PC-3 (cell line): ENCODE results near the gene GLRX5. TPM values are rescaled to one million over a fixed set of nuclear protein-coding genes. Genes with fewer than 3 reads are reported as not detected.

Experiments
- ATAC-seq: fragments of 200-7000 bp; cut with Tn5 transposase; 2 replicates; pipeline ENCODE4 v1.9.1; 2020; ENCODE audit warnings: mild to moderate bottlenecking, moderate library complexity
- BruUV-seq: library from RNA; stranded (reverse); fragments of 400-500 nt; replicated peaks from 2 replicates; lab custom pipeline; 2021; lab: Mats Ljungman, UMichigan
- CTCF ChIA-PET: fragments of 300-600 bp; sonication (Branson Sonifier 250); formaldehyde crosslinking; loops from one replicate; lab custom pipeline; 2022; ENCODE audit warnings: antibody characterized with exemption; lab: Charles Lee
- POLR2A ChIA-PET: fragments of 300-600 bp; sonication (Branson Sonifier 250); formaldehyde crosslinking; loops from one replicate; lab custom pipeline; 2022; ENCODE audit warnings: antibody characterized with exemption; ENCODE audit not compliant: unreplicated experiment; lab: Charles Lee
- DNase-seq: peaks from one replicate; pipeline ENCODE4 v3.0.0-alpha.2; 2015
- H2AFZ ChIP-seq: fragments of 300-600 bp; sonication (generic); 2 replicates; pipeline ENCODE4 v1.6.0; 2016; ENCODE audit warnings: antibody characterized with exemption, low read length
- H3F3A ChIP-seq: fragments of 300-600 bp; sonication (generic); one replicate; pipeline ENCODE4 v1.6.0; 2017; ENCODE audit warnings: antibody characterized with exemption, low read length, control low read depth, mild to moderate bottlenecking; ENCODE audit not compliant: unreplicated experiment
- H3K27ac ChIP-seq: fragments of 300-600 bp; sonication (generic); 2 replicates; pipeline ENCODE4 v1.5.1; 2016; ENCODE audit warnings: mild to moderate bottlenecking, low read length
- H3K27me3 ChIP-seq: fragments of 300-600 bp; sonication (generic); 2 replicates; pipeline ENCODE4 v1.6.1; 2016; ENCODE audit warnings: low read length, mixed read lengths
- H3K36me3 ChIP-seq: fragments of 300-600 bp; sonication (generic); 2 replicates; pipeline ENCODE4 v1.6.1; 2016; ENCODE audit warnings: low read depth, mixed run types, low read length, mixed read lengths
- H3K4me1 ChIP-seq: fragments of 300-600 bp; sonication (generic); 2 replicates; pipeline ENCODE4 v1.5.1; 2016; ENCODE audit warnings: low read length; ENCODE audit not compliant: insufficient read depth
- H3K4me2 ChIP-seq: fragments of 300-600 bp; sonication (generic); 2 replicates; pipeline ENCODE4 v1.6.0; 2016; ENCODE audit warnings: low read length
- H3K4me3 ChIP-seq: fragments of 300-600 bp; sonication (generic); 2 replicates; pipeline ENCODE4 v1.5.1; 2016; ENCODE audit warnings: mild to moderate bottlenecking, low read length, mixed read lengths
- H3K79me2 ChIP-seq: fragments of 300-600 bp; sonication (generic); 2 replicates; pipeline ENCODE4 v1.6.1; 2017; ENCODE audit warnings: low read length, mixed read lengths
- H3K9ac ChIP-seq: fragments of 300-600 bp; sonication (generic); 2 replicates; pipeline ENCODE4 v1.6.0; 2016; ENCODE audit warnings: mild to moderate bottlenecking, low read length
- H3K9me2 ChIP-seq: fragments of 300-600 bp; sonication (generic); replicated peaks from 2 replicates; pipeline ENCODE4 v1.6.1; 2016; ENCODE audit warnings: mixed run types, low read length, mixed read lengths
- H3K9me3 ChIP-seq: fragments of 300-600 bp; sonication (generic); 2 replicates; pipeline ENCODE4 v1.6.1; 2016; ENCODE audit warnings: low read length, mixed read lengths
- H4K20me1 ChIP-seq: fragments of 300-600 bp; sonication (generic); 2 replicates; pipeline ENCODE4 v1.6.1; 2016; ENCODE audit warnings: low read length, mixed read lengths
- EZH2 ChIP-seq: fragments of 300-600 bp; sonication (generic); IDR thresholded peaks from one replicate; pipeline ENCODE4 v1.6.1; 2017; ENCODE audit warnings: antibody characterized with exemption, mild to moderate bottlenecking, low read length; ENCODE audit not compliant: unreplicated experiment
- EZH2phosphoT487 ChIP-seq: fragments of 300-600 bp; sonication (generic); IDR thresholded peaks from 2 replicates; pipeline ENCODE4 v1.6.1; 2018; ENCODE audit warnings: mild to moderate bottlenecking, antibody characterized with exemption, low read length, borderline replicate concordance
- intact Hi-C: fragments of 100-400 bp; cut with micrococcal nuclease; formaldehyde crosslinking; loops from 2 replicates; pipeline ENCODE4 v1.9.0; 2023
- total RNA-seq: library from RNA; depleted of rRNA; stranded (reverse); fragments of >200 nt; gene quantifications from 2 replicates; pipeline ENCODE4 v1.2.3, GENCODE V29; 2014
- TF ChIP-seq, protein P1 (sequence below): fragments of 300-600 bp; sonication (generic); conservative IDR thresholded peaks from 2 replicates; pipeline ENCODE4 v1.5.1; 2017; ENCODE audit warnings: antibody characterized with exemption, low read depth, mild to moderate bottlenecking, low read length

GLRX5 gene
- total RNA-seq, 1 experiment from 2014 or later = 60.0 TPM

- no peak overlapping the region for H3K4me3 ChIP-seq
- TF ChIP-seq, protein P1, sequence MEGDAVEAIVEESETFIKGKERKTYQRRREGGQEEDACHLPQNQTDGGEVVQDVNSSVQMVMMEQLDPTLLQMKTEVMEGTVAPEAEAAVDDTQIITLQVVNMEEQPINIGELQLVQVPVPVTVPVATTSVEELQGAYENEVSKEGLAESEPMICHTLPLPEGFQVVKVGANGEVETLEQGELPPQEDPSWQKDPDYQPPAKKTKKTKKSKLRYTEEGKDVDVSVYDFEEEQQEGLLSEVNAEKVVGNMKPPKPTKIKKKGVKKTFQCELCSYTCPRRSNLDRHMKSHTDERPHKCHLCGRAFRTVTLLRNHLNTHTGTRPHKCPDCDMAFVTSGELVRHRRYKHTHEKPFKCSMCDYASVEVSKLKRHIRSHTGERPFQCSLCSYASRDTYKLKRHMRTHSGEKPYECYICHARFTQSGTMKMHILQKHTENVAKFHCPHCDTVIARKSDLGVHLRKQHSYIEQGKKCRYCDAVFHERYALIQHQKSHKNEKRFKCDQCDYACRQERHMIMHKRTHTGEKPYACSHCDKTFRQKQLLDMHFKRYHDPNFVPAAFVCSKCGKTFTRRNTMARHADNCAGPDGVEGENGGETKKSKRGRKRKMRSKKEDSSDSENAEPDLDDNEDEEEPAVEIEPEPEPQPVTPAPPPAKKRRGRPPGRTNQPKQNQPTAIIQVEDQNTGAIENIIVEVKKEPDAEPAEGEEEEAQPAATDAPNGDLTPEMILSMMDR = no peak
- no peak for TF ChIP-seq EZH2
- TF ChIP-seq EZH2phosphoT487 = no peak
- H3K9me2 ChIP-seq = no peaks in the 10 kb centered on the region
- H3K4me1 ChIP-seq = peaks cover 15% of the 10 kb centered on the region
- H3K4me2 ChIP-seq = no peak overlapping the region
- H3K9ac ChIP-seq = no peak overlapping the region
- H3F3A ChIP-seq = peaks cover 5% of the 10 kb centered on the region
- no peak overlapping the region for H3K27ac ChIP-seq
- intact Hi-C loops = no loop called here
- ChIA-PET CTCF (no interaction called here), POLR2A (interaction anchor here (0.7 kb wide), 1 partner anchor 24 kb away, joined by 3 read pairs; the partner anchor contains the start of gene SYNE3)
- H3K36me3 ChIP-seq = peaks cover 15% of the 10 kb centered on the region
- ATAC-seq = no peak
- peaks cover 91% of the 10 kb centered on the region for H3K79me2 ChIP-seq
- no peaks in the 10 kb centered on the region for H3K9me3 ChIP-seq
- no TSS peak for BruUV-seq
- no peaks in the 10 kb centered on the region for H3K27me3 ChIP-seq
- H4K20me1 ChIP-seq = peaks cover 52% of the 10 kb centered on the region
- H2AFZ ChIP-seq = no peak overlapping the region
- DNase-seq = no peak
These were observed 5.5 kb downstream of the GLRX5 start for GRCh38 chr14:95540236-95540855.

- no peak overlapping the region for H3K4me3 ChIP-seq
- no TSS peak for BruUV-seq
- H4K20me1 ChIP-seq = peaks cover 43% of the 10 kb centered on the region
- no peaks in the 10 kb centered on the region for H3K27me3 ChIP-seq
- H3K27ac ChIP-seq = no peak overlapping the region
- CTCF ChIA-PET = no interaction called here
- no peak overlapping the region for H3K4me2 ChIP-seq
- peaks cover 9% of the 10 kb centered on the region for H3F3A ChIP-seq
- peaks cover 15% of the 10 kb centered on the region for H3K4me1 ChIP-seq
- H3K36me3 ChIP-seq = peaks cover 15% of the 10 kb centered on the region
- H3K9me3 ChIP-seq = no peaks in the 10 kb centered on the region
- H3K9ac ChIP-seq = no peak overlapping the region
- DNase-seq (no peak), ATAC-seq (no peak)
- H2AFZ ChIP-seq = no peak overlapping the region
- no peaks in the 10 kb centered on the region for H3K9me2 ChIP-seq
- peaks cover 84% of the 10 kb centered on the region for H3K79me2 ChIP-seq
- intact Hi-C loops = no loop called here
- POLR2A ChIA-PET = interaction anchor here (0.7 kb wide), 1 partner anchor 25 kb away, joined by 3 read pairs; the partner anchor contains the start of gene SYNE3
- TF ChIP-seq EZH2 (no peak), EZH2phosphoT487 (no peak)
- TF ChIP-seq, protein P1 = no peak
These were observed 6.5 kb downstream of the GLRX5 start for GRCh38 chr14:95541346-95541745.
